NCI-H524 treated with DMSO at 0.1 percent for 48 hours (cell line): ENCODE results near the gene MTUS2.

Source experiments
- DNase-seq: peaks from one replicate; lab custom pipeline; 2025; lab: John Stamatoyannopoulos, UW

Gene MTUS2

GRCh38 chr13:29526741-29527140 lies 706.6 kb downstream of the MTUS2 start:
- no peak for DNase-seq

GRCh38 chr13:29527511-29527910 lies 707.4 kb downstream of the MTUS2 start:
- DNase-seq: no peak

- DNase-seq: no peak
Observed at GRCh38 chr13:29527916-29528315, 707.8 kb downstream of the MTUS2 start.

GRCh38 chr13:29529754-29530153 lies 709.6 kb downstream of the MTUS2 start:
- DNase-seq: no peak

- no peak for DNase-seq
Observed at GRCh38 chr13:29530901-29531300, 710.8 kb downstream of the MTUS2 start.

- no peak for DNase-seq
Observed at GRCh38 chr13:29532116-29532515, 712.0 kb downstream of the MTUS2 start.

- DNase-seq: no peak
Observed at GRCh38 chr13:29532821-29533220, 712.7 kb downstream of the MTUS2 start.

GRCh38 chr13:29534083-29534482 lies 713.9 kb downstream of the MTUS2 start:
- no peak for DNase-seq

GRCh38 chr13:29535663-29536655 lies 715.8 kb downstream of the MTUS2 start:
- DNase-seq: no peak

- no peak for DNase-seq
Observed at GRCh38 chr13:29536853-29537252, 716.7 kb downstream of the MTUS2 start.

- DNase-seq: no peak
Observed at GRCh38 chr13:29537736-29538651, 717.9 kb downstream of the MTUS2 start.

GRCh38 chr13:29538652-29539040 lies 718.5 kb downstream of the MTUS2 start:
- no peak for DNase-seq

- DNase-seq: no peak
Observed at GRCh38 chr13:29539856-29540255, 719.7 kb downstream of the MTUS2 start.

GRCh38 chr13:29540334-29540733 lies 720.2 kb downstream of the MTUS2 start:
- DNase-seq: no peak

GRCh38 chr13:29540799-29541198 lies 720.7 kb downstream of the MTUS2 start:
- no peak for DNase-seq

- DNase-seq: no peak
Observed at GRCh38 chr13:29541400-29541799, 721.3 kb downstream of the MTUS2 start.

- no peak for DNase-seq
Observed at GRCh38 chr13:29542381-29542780, 722.2 kb downstream of the MTUS2 start.

GRCh38 chr13:29543230-29544215 lies 723.4 kb downstream of the MTUS2 start:
- no peak for DNase-seq

- no peak for DNase-seq
Observed at GRCh38 chr13:29545988-29546387, 725.8 kb downstream of the MTUS2 start.

GRCh38 chr13:29546662-29547061 lies 726.5 kb downstream of the MTUS2 start:
- no peak for DNase-seq

- no peak for DNase-seq
Observed at GRCh38 chr13:29547153-29547552, 727.0 kb downstream of the MTUS2 start.
